ENCODE results near the gene PACSIN2.
"Not testable (repeated sequence)": the region's sequence is repeated elsewhere in the genome, so short reads cannot be mapped to it uniquely, and the experiment has no call there.

Gene PACSIN2

GRCh38 chr22:42991010-42991651, 23.8 kb downstream of the PACSIN2 start:
- no peak for DNase-seq

- no peak for DNase-seq
Measured at GRCh38 chr22:42990131-42990838, 24.7 kb downstream of the PACSIN2 start.

- DNase-seq, result no peak
Measured at GRCh38 chr22:42986115-42986514, 28.8 kb downstream of the PACSIN2 start.

- DNase-seq, result no peak
Measured at GRCh38 chr22:42985531-42985905, 29.4 kb downstream of the PACSIN2 start.

- no peak for DNase-seq
Measured at GRCh38 chr22:42984814-42985530, 30.0 kb downstream of the PACSIN2 start.

GRCh38 chr22:42984397-42984796, 30.6 kb downstream of the PACSIN2 start:
- no peak for DNase-seq

- no peak for DNase-seq
Measured at GRCh38 chr22:42983470-42983869, 31.5 kb downstream of the PACSIN2 start.

GRCh38 chr22:42979606-42980005, 35.3 kb downstream of the PACSIN2 start:
- DNase-seq, result no peak

GRCh38 chr22:42978453-42979103, 36.4 kb downstream of the PACSIN2 start:
- no peak for DNase-seq

- DNase-seq, result no peak
Measured at GRCh38 chr22:42977569-42977968, 37.4 kb downstream of the PACSIN2 start.

GRCh38 chr22:42976217-42976933, 38.6 kb downstream of the PACSIN2 start:
- no peak for DNase-seq

- no peak for DNase-seq
Measured at GRCh38 chr22:42974223-42974622, 40.7 kb downstream of the PACSIN2 start.

GRCh38 chr22:42973536-42973881, 41.4 kb downstream of the PACSIN2 start:
- no peak for DNase-seq

- no peak for DNase-seq
Measured at GRCh38 chr22:42972649-42973535, 42.1 kb downstream of the PACSIN2 start.

GRCh38 chr22:42971473-42971860, 43.5 kb downstream of the PACSIN2 start:
- DNase-seq, result not testable (repeated sequence)

- no peak for DNase-seq
Measured at GRCh38 chr22:42970029-42970428, 44.9 kb downstream of the PACSIN2 start.

GRCh38 chr22:42969348-42969975, 45.5 kb downstream of the PACSIN2 start:
- DNase-seq, result no peak

- DNase-seq, result no peak
Measured at GRCh38 chr22:42967933-42968332, 47.0 kb downstream of the PACSIN2 start.

- DNase-seq, result no peak
Measured at GRCh38 chr22:42967005-42967404, 47.9 kb downstream of the PACSIN2 start.

GRCh38 chr22:42966497-42966896, 48.5 kb downstream of the PACSIN2 start:
- no peak for DNase-seq

- no peak for DNase-seq
Measured at GRCh38 chr22:42964994-42965699, 49.8 kb downstream of the PACSIN2 start.

Data from T-helper 9 cell (primary cell).